ENCODE data around the gene TULP4.

DNA sequence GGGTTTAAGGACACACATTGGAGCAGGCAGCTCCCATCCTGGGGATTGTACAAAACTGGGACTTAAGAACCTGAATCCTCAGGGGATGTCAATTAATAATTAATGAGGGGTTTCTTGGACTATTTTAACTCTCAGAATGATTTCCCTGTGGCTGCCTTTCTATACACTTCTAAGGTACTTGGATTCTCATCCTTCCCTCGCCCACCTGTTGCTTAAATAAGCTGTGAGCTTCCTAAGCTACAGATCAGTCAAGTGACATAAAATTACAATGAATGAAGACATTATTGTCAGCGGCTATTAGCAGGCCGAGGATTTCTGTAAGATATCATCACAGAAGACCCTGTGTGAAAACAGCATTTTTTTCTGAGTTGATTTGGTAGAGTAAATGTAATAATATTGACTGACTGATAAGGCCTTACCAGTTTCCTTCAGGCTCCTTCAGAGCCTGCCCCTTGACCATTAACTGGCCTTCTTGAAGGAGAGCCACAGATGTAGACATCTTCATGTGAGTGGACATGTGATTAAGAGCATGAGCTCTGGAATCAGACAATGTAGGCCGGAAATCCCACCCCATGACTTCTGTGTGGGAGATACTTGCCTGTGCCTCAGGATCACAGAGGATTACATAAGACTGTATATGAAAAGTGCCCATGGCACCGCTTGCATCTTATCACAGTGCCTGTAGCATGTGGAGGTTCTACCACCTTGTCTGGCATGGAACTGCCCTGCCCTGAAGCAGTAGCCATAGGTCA is 101.7 kb downstream of the TULP4 start:
- TF ChIP-seq POLR2A (IDR thresholded peaks at IDR 0.05; ENCODE audit: low read depth) (no peak), POLR2AphosphoS5 (IDR thresholded peaks at IDR 0.05) (no peak)
